HG02938 (cell line): Measurements from ENCODE around the gene CDNF.
A peak's percentile ranks its signal among the peaks of the same experiment; 100 is the strongest.
"Not testable (repeated sequence)": the region's sequence is repeated elsewhere in the genome, so short reads cannot be mapped to it uniquely, and the experiment has no call there.

ENCODE experiments used
- ATAC-seq: cut with Tn5 transposase; IDR thresholded peaks from one replicate; pipeline ENCODE4 v1.9.1; 2021; ENCODE audit warnings: mild to moderate bottlenecking, moderate library complexity; ENCODE audit not compliant: unreplicated experiment

The CDNF gene

DNA sequence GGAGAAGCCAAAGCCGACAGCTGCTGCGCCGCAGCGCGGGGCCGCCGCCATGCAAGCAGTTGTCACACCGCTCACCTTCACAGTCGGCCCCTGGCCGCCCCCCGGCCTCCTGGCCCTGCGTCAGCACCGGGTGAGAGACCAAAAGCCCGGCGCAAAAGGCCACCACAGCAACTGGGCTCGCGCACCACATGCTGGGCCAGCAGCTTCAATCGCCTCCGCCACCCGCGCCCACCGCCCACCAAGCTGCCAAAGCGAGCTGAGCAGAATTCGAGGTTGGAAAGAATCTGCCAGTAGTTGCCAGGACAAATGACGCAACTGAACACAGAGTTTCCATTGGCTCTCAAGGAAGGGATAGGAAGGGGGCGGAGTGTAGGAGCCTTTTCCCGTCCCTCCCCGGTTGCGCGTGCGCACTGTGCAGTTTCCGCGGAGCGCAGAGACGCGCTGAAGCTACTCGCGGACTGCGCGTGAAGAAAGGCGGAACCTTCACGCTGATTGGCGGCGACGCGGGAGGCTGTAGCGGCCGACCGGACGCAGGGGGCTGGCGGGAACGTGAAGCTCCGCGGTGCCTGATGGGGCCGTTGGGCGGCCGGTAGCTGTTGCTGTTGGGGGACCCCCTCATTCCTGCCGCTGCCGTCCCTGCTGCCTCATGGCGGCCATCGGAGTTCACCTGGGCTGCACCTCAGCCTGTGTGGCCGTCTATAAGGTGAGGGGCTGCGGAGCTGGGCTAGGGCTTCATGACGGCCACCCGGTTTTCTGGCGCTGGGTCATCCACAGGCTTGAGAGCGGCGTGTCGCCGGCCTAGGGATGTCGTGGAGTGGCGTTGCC lies at the start of gene CDNF, which contains the start of the genes HSPA14 and MSANTD7:
Gene CDNF, minus strand, starts transcription at position 281 of the 825 bp plus-strand sequence. Its CDS starts 91 bp downstream, at position 190.
Gene HSPA14, plus strand, starts transcription at position 550 of the 825 bp plus-strand sequence. Its CDS starts 97 bp downstream, at position 647.
Gene MSANTD7, plus strand, starts transcription at position 550 of the 825 bp plus-strand sequence. CDS start 3,979 bp downstream, outside the sequence.
- peak; percentile 94 for ATAC-seq

- no peak for ATAC-seq
These were observed 46.2 kb upstream of the CDNF start for GRCh38 chr10:14884082-14884481.

GRCh38 chr10:14880229-14880628 lies 42.4 kb upstream of the CDNF start:
- no peak for ATAC-seq

DNA sequence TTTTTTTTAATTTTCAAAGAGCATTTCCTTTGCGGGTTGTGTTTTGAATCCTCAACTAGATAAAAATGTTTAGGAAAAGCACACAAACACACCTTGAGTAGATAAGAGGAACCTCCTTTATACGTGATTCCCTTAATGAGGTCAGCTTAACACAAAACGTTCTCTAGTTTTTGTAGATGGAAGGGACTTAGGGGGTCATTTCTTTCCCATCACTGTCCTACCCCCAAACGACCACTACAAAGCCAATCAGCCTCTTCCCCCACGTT lies 42.0 kb upstream of the CDNF start:
- ATAC-seq, result no peak

DNA sequence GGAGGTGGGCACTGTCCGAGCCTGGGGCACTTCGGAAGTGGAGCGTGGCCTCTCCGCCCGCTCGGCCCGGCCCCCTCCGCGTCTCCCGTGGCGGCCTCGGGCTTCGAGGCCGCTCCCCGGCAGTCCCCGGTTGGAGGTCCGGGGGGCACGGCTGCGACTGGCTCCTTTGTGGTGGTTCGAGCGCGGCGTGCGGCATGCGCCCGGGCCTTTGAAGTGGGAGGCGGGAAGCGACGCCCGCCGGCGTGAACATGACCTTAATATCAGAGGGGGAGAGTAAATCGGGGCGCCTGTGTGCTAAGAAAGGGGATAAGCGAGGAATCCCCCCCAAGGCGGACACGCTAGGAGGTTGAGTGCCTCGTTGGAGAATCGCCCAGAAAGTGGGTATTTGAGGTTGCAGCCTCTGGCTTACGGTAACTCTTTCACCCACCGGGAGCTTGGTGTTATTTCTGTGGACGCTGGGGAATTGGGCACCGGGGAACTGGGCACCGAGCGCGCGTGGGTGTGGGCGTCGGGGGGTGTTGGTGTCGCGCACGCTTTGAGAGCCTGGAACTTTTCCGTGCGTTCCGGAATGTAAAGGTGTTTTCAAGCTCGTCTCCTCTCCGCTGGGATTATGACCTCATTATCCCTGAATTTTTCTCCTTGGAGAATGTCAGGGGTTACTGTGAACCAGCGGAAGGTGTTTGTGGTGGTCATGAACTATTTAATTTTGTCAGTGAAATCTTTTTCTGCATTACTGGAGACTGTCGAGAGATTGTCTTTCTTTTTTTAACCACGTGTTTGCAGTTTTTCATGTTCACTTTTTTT lies 41.5 kb upstream of the CDNF start:
- peak; percentile 20 for ATAC-seq

GRCh38 chr10:14878266-14879123 lies 40.7 kb upstream of the CDNF start, which contains the start of gene SUV39H2:
Gene SUV39H2, plus strand, starts transcription at chr10:14878866. Its CDS starts 23 bp downstream, at chr10:14878889.
- ATAC-seq, result peak; percentile 82

DNA sequence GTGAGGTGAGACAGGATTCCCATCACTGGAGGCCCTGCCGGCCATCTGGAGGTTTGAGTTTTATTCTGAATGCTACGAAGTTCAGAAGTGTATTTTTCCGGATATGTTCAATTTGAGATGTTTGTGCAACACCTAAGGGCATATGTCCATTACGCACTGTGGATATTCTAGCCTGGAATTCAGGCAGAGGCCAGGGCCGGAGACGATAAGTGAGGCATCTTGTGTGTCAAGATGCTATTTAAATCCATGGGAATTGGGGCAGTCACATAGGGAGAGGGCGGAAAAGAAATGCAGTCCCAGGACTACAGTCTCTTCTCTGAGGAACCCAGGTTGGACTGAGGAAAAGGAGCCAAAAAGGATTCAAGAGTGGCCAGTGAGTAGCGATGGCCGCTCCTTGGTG lies 38.9 kb upstream of the CDNF start:
- no peak for ATAC-seq

- ATAC-seq, result no peak
These were observed 38.1 kb upstream of the CDNF start for GRCh38 chr10:14875941-14876340.

DNA sequence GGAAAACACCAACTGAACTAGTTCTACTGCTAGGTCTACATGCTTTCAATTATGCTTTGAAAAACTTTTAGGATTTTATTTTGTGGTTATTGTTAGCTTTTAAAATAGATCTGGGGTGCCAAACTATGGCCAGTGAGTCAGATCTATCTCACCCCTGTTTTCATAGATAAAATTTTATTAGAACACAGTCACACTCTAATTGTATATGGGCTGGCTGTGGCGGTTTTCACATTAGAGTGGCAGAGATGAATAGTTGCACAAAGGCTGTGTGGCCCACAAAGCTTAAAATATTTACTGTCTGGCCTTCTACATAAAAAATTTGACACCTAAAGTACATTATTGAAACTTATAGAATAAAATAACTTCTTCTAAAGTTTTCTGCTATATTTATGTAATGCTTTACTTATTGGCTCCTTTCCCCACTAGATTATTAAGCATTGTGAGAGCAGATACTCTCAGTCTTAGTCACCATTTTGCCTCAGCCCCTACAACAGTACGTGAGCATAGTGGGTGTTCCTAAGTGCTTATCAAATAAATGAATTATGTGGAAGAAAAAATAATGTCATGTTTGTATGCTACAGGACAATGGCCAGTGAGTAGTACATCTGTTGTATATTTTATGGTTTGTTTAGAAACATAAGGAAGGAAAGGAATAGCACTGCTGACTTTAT lies 35.4 kb upstream of the CDNF start:
- ATAC-seq, result no peak

DNA sequence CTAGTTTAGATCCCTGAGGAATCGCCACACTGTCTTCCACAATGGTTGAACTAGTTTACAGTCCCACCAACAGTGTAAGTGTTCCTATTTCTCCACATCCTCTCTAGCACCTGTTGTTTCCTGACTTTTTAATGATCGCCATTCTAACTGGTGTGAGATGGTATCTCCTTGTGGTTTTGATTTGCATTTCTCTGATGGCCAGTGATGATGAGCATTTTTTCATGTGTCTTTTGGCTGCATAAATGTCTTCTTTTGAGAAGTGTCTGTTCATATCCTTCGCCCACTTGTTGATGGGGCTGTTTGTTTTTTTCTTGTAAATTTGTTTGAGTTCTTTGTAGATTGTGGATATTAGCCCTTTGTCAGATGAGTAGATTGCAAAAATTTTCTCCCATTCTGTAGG lies 27.0 kb upstream of the CDNF start:
- ATAC-seq, result not testable (repeated sequence)

- not testable (repeated sequence) for ATAC-seq
These were observed 26.6 kb upstream of the CDNF start for GRCh38 chr10:14864466-14864865.

GRCh38 chr10:14860791-14861190 lies 23.0 kb upstream of the CDNF start:
- no peak for ATAC-seq

- no peak for ATAC-seq
These were observed 21.9 kb upstream of the CDNF start for GRCh38 chr10:14859775-14860174.

GRCh38 chr10:14859043-14859442 lies 21.2 kb upstream of the CDNF start:
- no peak for ATAC-seq

DNA sequence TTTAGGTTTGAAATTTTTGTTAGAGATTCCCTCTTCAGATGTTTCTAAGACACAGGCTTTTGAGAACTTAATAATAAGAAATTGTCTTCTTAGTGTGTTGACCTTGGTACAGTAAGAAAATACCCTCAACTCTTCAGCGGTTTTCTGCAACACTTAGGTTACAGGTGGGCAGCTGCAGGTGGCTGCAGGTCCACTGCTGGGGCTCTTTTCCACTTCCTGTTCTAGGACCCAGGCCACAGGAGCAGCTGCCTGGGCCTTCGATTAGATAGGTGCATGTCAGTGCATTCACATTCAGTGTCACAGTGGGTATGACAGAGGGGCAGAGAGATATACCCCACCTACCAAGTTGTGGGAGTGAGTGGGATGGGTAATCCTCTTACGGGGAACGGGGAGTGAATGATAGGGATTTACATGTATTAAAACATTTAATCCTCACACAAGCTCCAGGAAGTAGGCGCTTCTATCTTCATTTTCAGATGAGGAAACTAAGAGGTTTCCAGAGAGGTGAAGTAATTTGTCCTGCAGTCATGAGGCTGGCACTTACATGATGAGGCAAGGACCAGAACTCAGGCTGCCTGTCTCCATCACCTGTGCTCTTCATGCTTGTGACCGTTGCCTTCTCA lies 20.6 kb upstream of the CDNF start:
- no peak for ATAC-seq

GRCh38 chr10:14855453-14855852 lies 17.6 kb upstream of the CDNF start:
- ATAC-seq, result no peak

- ATAC-seq, result no peak
These were observed 14.4 kb upstream of the CDNF start for GRCh38 chr10:14852236-14852635.

GRCh38 chr10:14844948-14845347 lies 7.1 kb upstream of the CDNF start:
- ATAC-seq, result no peak

DNA sequence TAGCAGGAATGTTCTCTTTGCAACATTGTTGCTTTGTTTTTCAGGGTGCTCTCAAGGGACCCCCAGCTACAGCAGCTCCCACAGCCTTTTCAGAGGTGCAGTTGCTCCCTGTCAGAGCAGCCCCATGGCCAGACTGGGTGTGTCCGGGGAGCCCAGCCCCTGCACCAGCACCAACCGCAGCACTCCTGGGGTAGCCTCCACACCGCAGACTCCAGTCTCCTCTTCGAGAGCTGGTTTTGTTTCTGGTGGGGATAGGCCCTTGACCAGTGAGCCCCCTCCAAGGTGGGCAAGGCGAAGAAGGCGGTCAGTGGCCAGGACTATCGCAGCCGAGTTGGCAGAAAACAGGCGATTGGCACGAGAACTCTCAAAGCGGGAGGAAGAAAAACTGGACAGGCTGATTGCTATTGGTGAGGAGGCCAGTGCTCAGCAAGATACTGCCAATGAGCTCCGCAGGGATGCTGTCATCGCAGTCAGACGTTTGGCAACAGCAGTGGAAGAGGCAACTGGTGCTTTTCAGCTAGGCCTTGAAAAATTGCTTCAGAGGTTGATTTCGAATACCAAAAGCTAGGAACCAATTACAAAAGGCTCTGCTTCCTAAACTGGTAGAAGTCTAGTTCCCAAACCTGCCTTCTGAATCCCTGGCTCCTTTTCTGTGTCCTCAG lies 5.6 kb upstream of the CDNF start:
- ATAC-seq, result no peak
